ENCODE results near the gene SIK1. TPM values are rescaled to one million over a fixed set of nuclear protein-coding genes. Genes with fewer than 3 reads are reported as not detected.
"Not testable (repeated sequence)": the region's sequence is repeated elsewhere in the genome, so short reads cannot be mapped to it uniquely, and the experiment has no call there.

The SIK1 gene
- total RNA-seq, 1 donor from 2014 or later: 0.65 TPM

DNA sequence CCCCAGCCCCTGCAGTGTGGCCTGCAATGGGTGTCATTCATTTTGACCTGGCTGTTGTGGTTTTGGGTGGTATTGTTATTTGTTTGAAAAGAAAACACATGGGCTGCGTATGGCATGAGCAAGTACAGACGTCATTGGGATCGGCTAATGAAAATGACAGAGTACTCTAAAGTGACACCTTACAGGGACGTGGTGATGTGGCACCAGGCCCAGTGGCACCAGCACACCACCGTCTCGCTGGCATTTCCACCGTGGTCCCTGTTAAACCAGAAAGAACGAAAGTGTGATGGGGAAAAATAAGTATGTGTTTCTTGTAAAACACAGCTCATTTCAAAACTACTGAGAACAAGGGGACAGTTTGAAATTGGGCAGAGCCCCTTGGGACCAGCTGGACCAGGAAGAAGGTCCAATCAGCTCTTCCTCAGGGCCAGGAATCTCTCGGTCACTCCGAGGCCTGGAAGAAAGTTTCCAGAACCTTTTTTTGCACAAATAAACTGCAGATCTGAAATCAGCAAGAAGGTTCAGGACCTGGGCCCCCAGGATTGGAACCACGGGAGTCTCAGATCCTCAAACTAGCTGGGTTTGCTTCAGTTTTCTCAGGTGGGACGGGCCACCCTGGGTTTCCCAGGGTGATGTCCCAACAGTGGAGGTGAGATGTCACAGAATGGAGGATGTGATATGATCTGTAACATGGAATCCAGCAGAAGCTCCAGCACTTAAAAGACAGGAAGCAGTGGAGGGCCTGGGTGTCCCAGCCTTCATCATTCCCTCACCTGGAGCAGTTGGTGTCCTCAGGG is 6.6 kb upstream of the SIK1 start:
- H3K9me3 Mint-ChIP-seq; H3K36me3 Mint-ChIP-seq; DNase-seq (ENCODE audit: low spot score): not testable (repeated sequence)

DNA sequence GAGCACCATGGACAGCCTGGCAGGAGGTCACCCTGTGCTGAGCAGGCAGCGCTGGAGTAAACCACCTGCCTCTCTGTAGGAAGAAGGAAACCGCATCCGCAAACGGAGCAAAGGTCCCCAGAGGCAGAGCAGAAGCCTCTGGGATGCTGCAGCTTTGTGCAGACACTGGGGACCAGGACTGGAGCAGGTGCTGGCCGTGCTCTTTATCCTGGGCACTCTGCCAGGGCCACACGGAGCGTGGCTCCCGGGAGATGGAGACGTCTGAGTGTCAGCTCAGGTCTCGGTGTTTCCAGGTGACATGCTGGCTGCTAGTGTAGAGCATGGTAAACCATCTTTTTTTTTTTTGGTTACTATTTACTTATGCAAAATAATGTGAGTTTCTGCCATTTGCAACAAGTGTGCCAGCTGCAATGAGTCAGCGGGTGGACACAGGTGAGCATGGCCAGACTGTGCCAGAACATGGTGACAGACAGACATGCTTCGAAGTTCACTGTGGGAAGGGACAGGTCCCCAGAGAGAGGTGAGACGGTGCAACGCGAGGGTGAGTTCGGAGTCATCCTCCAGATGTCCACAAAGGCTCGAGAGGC is 4.0 kb upstream of the SIK1 start:
- H3K4me3 ChIP-seq; H3K9me3 ChIP-seq (ENCODE audit: low read depth); H3K4me1 ChIP-seq; H3K9me3 Mint-ChIP-seq; H3F3A ChIP-seq (ENCODE audit: low read depth); H3K4me1 Mint-ChIP-seq; H3K27me3 Mint-ChIP-seq (ENCODE audit: insufficient read depth, low read depth); H3K9ac ChIP-seq; H3K36me3 Mint-ChIP-seq; H3K79me2 ChIP-seq (ENCODE audit: low read depth); H4K20me1 ChIP-seq (ENCODE audit: low read depth); DNase-seq (ENCODE audit: low spot score); H2AFZ ChIP-seq (replicated peaks); H3K27me3 ChIP-seq; H3K4me2 ChIP-seq; H3K27ac ChIP-seq; H3K4me3 Mint-ChIP-seq; H3K27ac Mint-ChIP-seq; H3K36me3 ChIP-seq: not testable (repeated sequence)

More for the DNA sequence above, 6.6 kb upstream of the SIK1 start:
- not testable (repeated sequence) for H3F3A ChIP-seq (ENCODE audit: low read depth); H3K36me3 ChIP-seq; H3K27ac Mint-ChIP-seq; H4K20me1 ChIP-seq (ENCODE audit: low read depth); H3K4me3 ChIP-seq; H3K4me1 Mint-ChIP-seq; H3K27ac ChIP-seq; H3K27me3 Mint-ChIP-seq (ENCODE audit: insufficient read depth, low read depth); H3K79me2 ChIP-seq (ENCODE audit: low read depth); H3K4me1 ChIP-seq; H2AFZ ChIP-seq (replicated peaks); H3K27me3 ChIP-seq; H3K9ac ChIP-seq; H3K9me3 ChIP-seq (ENCODE audit: low read depth); H3K4me2 ChIP-seq; H3K4me3 Mint-ChIP-seq

DNA sequence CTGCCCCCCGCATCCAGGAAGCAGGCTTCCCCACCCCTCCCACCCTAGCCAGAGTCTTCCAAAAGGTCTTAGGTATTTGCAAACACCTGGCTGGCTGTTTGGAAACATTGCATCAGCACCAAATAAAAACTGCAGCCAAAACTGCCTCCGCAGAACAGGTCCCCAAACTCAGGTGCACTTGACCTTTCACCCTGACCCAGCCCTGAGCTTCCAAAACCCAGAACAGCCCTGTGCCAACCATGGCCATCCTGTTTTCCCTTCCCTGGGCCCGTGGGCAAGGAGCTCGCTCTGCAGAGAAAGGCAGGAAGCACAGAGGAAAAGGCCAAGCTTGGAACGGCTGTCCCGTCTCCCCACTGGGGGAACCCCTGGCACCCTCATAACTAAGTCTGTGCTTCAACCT is 2.0 kb upstream of the SIK1 start:
- H3K4me1 ChIP-seq; H3K9ac ChIP-seq; H3K27ac Mint-ChIP-seq; H3K36me3 ChIP-seq; H3K27me3 ChIP-seq; H3K27me3 Mint-ChIP-seq (ENCODE audit: insufficient read depth, low read depth); H3K4me3 Mint-ChIP-seq; H3K27ac ChIP-seq; H3K79me2 ChIP-seq (ENCODE audit: low read depth); H2AFZ ChIP-seq (replicated peaks); H3K4me2 ChIP-seq; H4K20me1 ChIP-seq (ENCODE audit: low read depth); H3F3A ChIP-seq (ENCODE audit: low read depth); H3K9me3 ChIP-seq (ENCODE audit: low read depth); H3K36me3 Mint-ChIP-seq; DNase-seq (ENCODE audit: low spot score); H3K9me3 Mint-ChIP-seq; H3K4me1 Mint-ChIP-seq; H3K4me3 ChIP-seq: not testable (repeated sequence)

DNA sequence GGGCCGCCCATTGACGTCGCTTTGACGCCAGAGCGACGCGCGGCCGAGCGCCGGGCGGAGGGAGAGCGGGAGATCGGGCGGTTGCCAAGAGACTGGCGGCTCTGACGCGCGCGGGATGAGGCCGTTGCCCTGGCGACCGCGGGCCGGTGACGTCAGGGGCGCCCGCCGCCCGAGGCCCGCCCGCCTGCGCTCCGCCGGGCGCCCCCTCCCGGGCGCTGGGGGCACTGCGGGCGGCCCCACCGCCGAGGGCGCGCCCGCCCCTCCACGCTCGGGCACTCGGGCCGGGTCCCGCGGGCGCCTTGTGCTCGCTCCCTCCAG is 270 bp upstream of the SIK1 start:
- not testable (repeated sequence) for H3K36me3 ChIP-seq; H3K36me3 Mint-ChIP-seq; H3K9me3 Mint-ChIP-seq; H4K20me1 ChIP-seq (ENCODE audit: low read depth); H3K27ac ChIP-seq; DNase-seq (ENCODE audit: low spot score); H3K4me1 Mint-ChIP-seq; H3K9me3 ChIP-seq (ENCODE audit: low read depth); H3K4me3 Mint-ChIP-seq; H3K27me3 Mint-ChIP-seq (ENCODE audit: insufficient read depth, low read depth); H2AFZ ChIP-seq (replicated peaks); H3K9ac ChIP-seq; H3K27ac Mint-ChIP-seq; H3F3A ChIP-seq (ENCODE audit: low read depth); H3K4me1 ChIP-seq; H3K79me2 ChIP-seq (ENCODE audit: low read depth); H3K27me3 ChIP-seq; H3K4me2 ChIP-seq; H3K4me3 ChIP-seq

DNA sequence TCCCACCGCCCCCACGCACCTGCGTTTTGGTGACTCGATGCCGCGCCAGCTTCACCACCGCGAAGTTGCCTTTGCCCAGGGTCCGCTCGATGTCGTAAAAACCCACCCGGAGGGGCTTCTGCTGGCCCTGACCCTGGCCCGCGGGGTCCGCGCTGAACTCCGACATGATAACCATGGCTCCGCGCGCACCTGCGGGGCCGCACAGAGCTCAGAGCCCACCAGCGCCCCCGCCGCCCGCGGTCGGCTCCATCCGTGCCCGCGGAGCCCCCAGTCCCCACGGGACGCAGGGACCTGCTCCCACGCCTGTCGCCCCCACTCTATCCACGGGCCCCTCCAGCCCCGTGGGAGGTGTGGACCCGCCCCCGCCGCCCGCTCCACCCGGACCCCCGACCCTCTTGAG is 927 bp downstream of the SIK1 start:
- H3K27me3 ChIP-seq; DNase-seq (ENCODE audit: low spot score); H3K4me1 Mint-ChIP-seq; H3F3A ChIP-seq (ENCODE audit: low read depth); H3K4me2 ChIP-seq; H3K27ac Mint-ChIP-seq; H3K4me3 ChIP-seq; H3K9me3 ChIP-seq (ENCODE audit: low read depth); H3K4me1 ChIP-seq; H3K9ac ChIP-seq; H2AFZ ChIP-seq (replicated peaks); H3K27ac ChIP-seq; H3K79me2 ChIP-seq (ENCODE audit: low read depth); H3K27me3 Mint-ChIP-seq (ENCODE audit: insufficient read depth, low read depth); H3K36me3 ChIP-seq; H3K36me3 Mint-ChIP-seq; H3K9me3 Mint-ChIP-seq; H4K20me1 ChIP-seq (ENCODE audit: low read depth); H3K4me3 Mint-ChIP-seq: not testable (repeated sequence)

DNA sequence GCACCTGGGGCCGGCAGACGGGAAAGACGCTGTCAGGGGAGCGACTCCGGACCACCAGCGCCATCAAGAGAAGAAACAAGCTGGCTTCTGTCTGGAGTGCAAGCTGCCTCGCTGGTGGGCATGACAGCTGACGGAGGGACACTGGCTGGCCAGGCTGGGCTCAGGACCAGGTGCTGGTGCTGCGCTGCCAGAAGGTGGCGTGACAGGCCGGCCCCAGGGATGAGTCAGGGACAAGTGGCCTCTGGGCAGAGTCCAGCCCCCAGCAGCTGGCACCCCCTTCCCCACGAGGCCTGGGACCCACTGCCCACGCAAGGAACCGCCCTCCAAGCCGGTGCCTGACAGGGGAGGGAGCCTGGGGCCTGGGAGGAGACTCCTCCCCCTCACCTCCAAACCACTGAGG is 7.5 kb downstream of the SIK1 start:
- not testable (repeated sequence) for H3K27ac Mint-ChIP-seq; H2AFZ ChIP-seq (replicated peaks); H3K27me3 ChIP-seq; H3F3A ChIP-seq (ENCODE audit: low read depth); H3K9me3 Mint-ChIP-seq; H4K20me1 ChIP-seq (ENCODE audit: low read depth); DNase-seq (ENCODE audit: low spot score); H3K4me1 Mint-ChIP-seq; H3K4me3 ChIP-seq; H3K9ac ChIP-seq; H3K36me3 Mint-ChIP-seq; H3K36me3 ChIP-seq; H3K9me3 ChIP-seq (ENCODE audit: low read depth); H3K79me2 ChIP-seq (ENCODE audit: low read depth); H3K4me2 ChIP-seq; H3K27ac ChIP-seq; H3K4me3 Mint-ChIP-seq; H3K27me3 Mint-ChIP-seq (ENCODE audit: insufficient read depth, low read depth); H3K4me1 ChIP-seq

DNA sequence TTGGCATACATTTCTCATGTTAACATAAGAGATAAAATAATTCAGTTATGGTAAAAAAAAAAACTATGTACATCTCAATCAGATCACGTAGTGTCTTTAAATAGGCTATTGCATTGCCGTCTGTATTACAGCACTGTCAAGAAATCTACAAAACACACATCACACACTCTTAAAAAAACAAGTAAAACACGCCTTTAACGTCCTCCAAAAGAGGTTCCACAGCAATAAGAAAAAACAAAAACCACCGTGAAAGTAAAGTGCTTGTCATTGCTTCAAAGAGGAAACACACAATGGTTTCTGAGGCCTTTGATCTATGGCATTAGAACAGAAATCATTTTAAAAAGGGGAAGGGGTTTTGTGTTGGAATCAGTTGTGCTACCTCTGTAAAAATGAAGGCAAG is 12.4 kb downstream of the SIK1 start:
- H3K27me3 ChIP-seq; H3K9ac ChIP-seq; H3K27ac ChIP-seq; H3K4me3 ChIP-seq; H3K36me3 Mint-ChIP-seq; H2AFZ ChIP-seq (replicated peaks); H3K9me3 Mint-ChIP-seq; H3K79me2 ChIP-seq (ENCODE audit: low read depth); H3K27ac Mint-ChIP-seq; H3K36me3 ChIP-seq; H3K4me1 Mint-ChIP-seq; H3K4me1 ChIP-seq; H3K27me3 Mint-ChIP-seq (ENCODE audit: insufficient read depth, low read depth); DNase-seq (ENCODE audit: low spot score); H3K4me3 Mint-ChIP-seq; H3K4me2 ChIP-seq; H3F3A ChIP-seq (ENCODE audit: low read depth); H4K20me1 ChIP-seq (ENCODE audit: low read depth); H3K9me3 ChIP-seq (ENCODE audit: low read depth): not testable (repeated sequence)

DNA sequence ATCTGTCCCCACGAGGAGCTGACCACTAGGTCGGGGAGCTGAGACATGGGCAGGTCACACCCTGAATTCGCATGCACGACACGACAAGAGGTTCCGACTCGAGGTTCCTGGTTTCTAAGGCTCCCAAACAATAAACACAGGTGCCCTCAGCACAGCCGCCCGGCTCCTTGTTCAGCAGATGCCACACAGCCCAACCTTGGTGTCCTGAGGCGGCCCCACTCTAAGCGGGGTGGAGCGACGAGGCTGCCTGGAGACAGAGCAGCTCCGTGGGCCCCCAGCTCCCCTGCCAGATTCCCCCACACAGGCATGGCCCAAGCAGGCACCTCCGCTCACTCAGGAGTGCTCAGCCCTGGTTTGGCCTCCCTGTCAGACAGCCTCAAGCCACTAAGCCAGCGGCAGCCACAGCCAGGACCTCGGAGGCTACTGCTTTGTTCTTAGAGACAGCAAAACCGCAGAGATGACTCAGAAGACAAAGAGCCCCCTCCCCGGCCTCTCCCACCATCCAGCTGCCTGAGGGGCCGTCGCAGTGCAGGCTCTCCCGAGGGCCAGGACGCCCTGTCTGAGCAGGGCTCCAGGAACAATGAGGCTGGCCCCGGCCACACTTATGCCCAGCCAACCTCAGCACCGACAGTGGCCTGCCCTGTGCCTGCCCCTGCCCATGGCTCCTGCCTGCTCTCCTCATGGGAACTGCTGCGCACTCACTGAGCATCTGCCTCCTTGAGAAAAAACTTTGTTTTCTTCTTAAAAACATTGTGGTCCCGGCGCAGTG is 14.7 kb downstream of the SIK1 start:
- H3K27me3 ChIP-seq; H2AFZ ChIP-seq (replicated peaks); H4K20me1 ChIP-seq (ENCODE audit: low read depth); H3K27me3 Mint-ChIP-seq (ENCODE audit: insufficient read depth, low read depth); DNase-seq (ENCODE audit: low spot score); H3K4me2 ChIP-seq; H3K4me3 ChIP-seq; H3K4me3 Mint-ChIP-seq; H3K36me3 Mint-ChIP-seq; H3F3A ChIP-seq (ENCODE audit: low read depth); H3K36me3 ChIP-seq; H3K27ac Mint-ChIP-seq; H3K9ac ChIP-seq; H3K9me3 ChIP-seq (ENCODE audit: low read depth); H3K4me1 ChIP-seq; H3K79me2 ChIP-seq (ENCODE audit: low read depth); H3K4me1 Mint-ChIP-seq; H3K27ac ChIP-seq; H3K9me3 Mint-ChIP-seq: not testable (repeated sequence)

Measured in neural progenitor cell (in vitro differentiated cells).